NCI-H2107 (cell line): ENCODE results near the gene FAM72B.
"Not testable (repeated sequence)": the region's sequence is repeated elsewhere in the genome, so short reads cannot be mapped to it uniquely, and the experiment has no call there.

Experiments used
- DNase-seq: peaks from one replicate; lab custom pipeline; 2025; lab: John Stamatoyannopoulos, UW

Gene FAM72B

GRCh38 chr1:121184290-121185127, at the start of gene FAM72B, which contains the start of gene SRGAP2C:
Gene FAM72B, minus strand, starts transcription at chr1:121184340. Its CDS starts 851 bp downstream, at chr1:121183489.
Gene SRGAP2C, plus strand, starts transcription at chr1:121184975. Its CDS starts 2,472 bp downstream, at chr1:121187447.
- DNase-seq, result peak; percentile 94

- DNase-seq, result not testable (repeated sequence)
Observed at GRCh38 chr1:121232445-121233125, 48.4 kb upstream of the FAM72B start.

- DNase-seq, result not testable (repeated sequence)
Observed at GRCh38 chr1:121230636-121231035, 46.5 kb upstream of the FAM72B start.

GRCh38 chr1:121227544-121228330, 43.6 kb upstream of the FAM72B start:
- DNase-seq, result not testable (repeated sequence)

GRCh38 chr1:121226925-121227324, 42.8 kb upstream of the FAM72B start:
- DNase-seq, result not testable (repeated sequence)

- DNase-seq, result not testable (repeated sequence)
Observed at GRCh38 chr1:121226295-121226904, 42.3 kb upstream of the FAM72B start.

GRCh38 chr1:121224714-121225113, 40.6 kb upstream of the FAM72B start:
- not testable (repeated sequence) for DNase-seq

- DNase-seq, result not testable (repeated sequence)
Observed at GRCh38 chr1:121221770-121222169, 37.6 kb upstream of the FAM72B start.

GRCh38 chr1:121216676-121217075, 32.5 kb upstream of the FAM72B start:
- not testable (repeated sequence) for DNase-seq

- not testable (repeated sequence) for DNase-seq
Observed at GRCh38 chr1:121215699-121216417, 31.7 kb upstream of the FAM72B start.

GRCh38 chr1:121214544-121215156, 30.5 kb upstream of the FAM72B start:
- not testable (repeated sequence) for DNase-seq

GRCh38 chr1:121213491-121213890, 29.4 kb upstream of the FAM72B start:
- not testable (repeated sequence) for DNase-seq

GRCh38 chr1:121210778-121211177, 26.6 kb upstream of the FAM72B start:
- DNase-seq, result not testable (repeated sequence)

- not testable (repeated sequence) for DNase-seq
Observed at GRCh38 chr1:121208375-121208774, 24.2 kb upstream of the FAM72B start.

GRCh38 chr1:121207328-121207727, 23.2 kb upstream of the FAM72B start:
- not testable (repeated sequence) for DNase-seq

- DNase-seq, result not testable (repeated sequence)
Observed at GRCh38 chr1:121205786-121206711, 21.9 kb upstream of the FAM72B start.

GRCh38 chr1:121202986-121203385, 18.8 kb upstream of the FAM72B start:
- DNase-seq, result not testable (repeated sequence)

- DNase-seq, result not testable (repeated sequence)
Observed at GRCh38 chr1:121200985-121201981, 17.1 kb upstream of the FAM72B start.
